SK-N-SH treated with all-trans-retinoic acid at 6 μM for 48 hours (cell line): ENCODE data around the gene RAB14.

Experiments used
- PATZ1 ChIP-seq: fragments of 250-450 bp; sonication (Bioruptor Pico); IDR thresholded peaks from 2 replicates; pipeline ENCODE4 v1.8.0; 2020; ENCODE audit warnings: mild to moderate bottlenecking, moderate library complexity, borderline replicate concordance
- POU6F1 ChIP-seq: fragments of 250-450 bp; sonication (Bioruptor Pico); IDR thresholded peaks from 2 replicates; pipeline ENCODE4 v1.8.0; 2021; ENCODE audit warnings: low read depth, mild to moderate bottlenecking, moderate library complexity, borderline replicate concordance
- ZFP3 ChIP-seq: fragments of 250-450 bp; sonication (Bioruptor Pico); IDR thresholded peaks from 2 replicates; pipeline ENCODE4 v1.5.0; 2020; ENCODE audit warnings: mild to moderate bottlenecking, moderate library complexity

- TF ChIP-seq POU6F1 (no peak), ZFP3 (CRISPR knock-in tag) (no peak), PATZ1 (CRISPR knock-in tag) (no peak)
Measured at GRCh38 chr9:121143771-121144170, 57.9 kb downstream of the RAB14 start.
